ENCODE results near the gene TCEANC.

DNA sequence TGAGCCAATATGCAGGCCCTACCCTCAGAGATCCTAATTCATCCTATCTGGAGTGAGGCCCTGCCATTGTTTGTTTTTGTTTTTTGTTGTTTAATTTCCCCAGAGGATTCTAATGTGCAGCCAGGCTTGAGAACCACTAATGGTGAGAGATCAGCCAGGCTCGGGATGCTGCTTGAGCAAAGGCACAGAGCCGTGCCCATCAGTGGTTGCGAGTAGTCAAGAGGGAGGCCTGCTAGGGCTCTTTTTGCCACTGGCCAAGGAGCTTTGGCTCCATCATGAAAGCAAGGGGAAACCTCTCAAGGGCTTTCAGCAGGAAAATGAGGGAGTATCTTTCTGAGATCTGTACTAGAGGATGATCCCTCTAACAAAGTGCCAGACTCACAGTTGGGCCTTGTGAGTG is 2.7 kb downstream of the TCEANC start:
- TF ChIP-seq CTCF (conservative IDR thresholded peaks at IDR 0.05; ENCODE audit: low read depth, low read length) (no peak), EZH2 (IDR thresholded peaks at IDR 0.05; ENCODE audit: borderline replicate concordance, low read depth, low read length, poor library complexity, severe bottlenecking) (no peak)
